NCI-H2196 (cell line): ENCODE measurements around the gene TENM4.
"Not testable (repeated sequence)": the region's sequence is repeated elsewhere in the genome, so short reads cannot be mapped to it uniquely, and the experiment has no call there.

ENCODE experiments used
- DNase-seq: peaks from one replicate; lab custom pipeline; 2025; ENCODE audit not compliant: unreplicated experiment; lab: John Stamatoyannopoulos, UW

Gene TENM4

GRCh38 chr11:79227308-79227707 is 213.5 kb downstream of the TENM4 start:
- DNase-seq = no peak

- no peak for DNase-seq
Measured at GRCh38 chr11:79226126-79226525, 214.7 kb downstream of the TENM4 start.

- not testable (repeated sequence) for DNase-seq
Measured at GRCh38 chr11:79222163-79222562, 218.7 kb downstream of the TENM4 start.

- DNase-seq = no peak
Measured at GRCh38 chr11:79221444-79222130, 219.2 kb downstream of the TENM4 start.

GRCh38 chr11:79220171-79220570 is 220.7 kb downstream of the TENM4 start:
- DNase-seq = no peak

GRCh38 chr11:79219186-79220045 is 221.4 kb downstream of the TENM4 start:
- DNase-seq = no peak

GRCh38 chr11:79212741-79213190 is 228.1 kb downstream of the TENM4 start:
- no peak for DNase-seq

- no peak for DNase-seq
Measured at GRCh38 chr11:79209540-79210266, 231.1 kb downstream of the TENM4 start.

GRCh38 chr11:79208126-79208525 is 232.7 kb downstream of the TENM4 start:
- no peak for DNase-seq

- no peak for DNase-seq
Measured at GRCh38 chr11:79206951-79207350, 233.9 kb downstream of the TENM4 start.

GRCh38 chr11:79205786-79206185 is 235.0 kb downstream of the TENM4 start:
- DNase-seq = no peak

GRCh38 chr11:79201677-79202347 is 239.0 kb downstream of the TENM4 start:
- DNase-seq = no peak

- no peak for DNase-seq
Measured at GRCh38 chr11:79200398-79201070, 240.3 kb downstream of the TENM4 start.

GRCh38 chr11:79199729-79200354 is 241.0 kb downstream of the TENM4 start:
- no peak for DNase-seq

- no peak for DNase-seq
Measured at GRCh38 chr11:79198898-79199250, 242.0 kb downstream of the TENM4 start.

- no peak for DNase-seq
Measured at GRCh38 chr11:79198203-79198897, 242.5 kb downstream of the TENM4 start.

- DNase-seq = no peak
Measured at GRCh38 chr11:79196950-79197349, 243.9 kb downstream of the TENM4 start.

GRCh38 chr11:79195209-79195608 is 245.6 kb downstream of the TENM4 start:
- DNase-seq = no peak

- DNase-seq = no peak
Measured at GRCh38 chr11:79193663-79194310, 247.0 kb downstream of the TENM4 start.
